K562 (cell line): ENCODE data around the gene NME4.

Experiments
- CTCF ChIP-seq, 3 experiments: IDR thresholded peaks in 2 of 3; conservative IDR thresholded peaks in 1 of 3; 2 replicates each; pipeline ENCODE4 v1.5.1; 2011 to 2012; ENCODE audit warnings: low read length in 3 of 3, mild to moderate bottlenecking in 3 of 3, control low read depth in 2 of 3, improper control_type of control experiment in 1 of 3, inconsistent platforms in 1 of 3, low read depth in 1 of 3, mixed read lengths in 1 of 3, moderate library complexity in 1 of 3; ENCODE audit not compliant: insufficient read depth in 2 of 3
- RB1 ChIP-seq: fragments of 450-650 bp; IDR thresholded peaks from 2 replicates; pipeline ENCODE4 v1.6.1; 2017; ENCODE audit warnings: low read depth, mild to moderate bottlenecking
- RUNX1 ChIP-seq: sonication (generic); IDR thresholded peaks from 2 replicates; pipeline ENCODE4 v1.6.1; 2016; ENCODE audit warnings: antibody characterized with exemption, low read depth
- ZNF224 ChIP-seq: sonication (generic); formaldehyde crosslinking; IDR thresholded peaks from 2 replicates; pipeline ENCODE4 v1.8.0; 2022; ENCODE audit warnings: mild to moderate bottlenecking, missing genetic modification reagents
- ZNF512 ChIP-seq: IDR thresholded peaks from 2 replicates; pipeline ENCODE4 v1.6.1; 2016; ENCODE audit warnings: missing genetic modification characterization, missing compliant biosample characterization

- TF ChIP-seq RUNX1, result no peak
- TF ChIP-seq ZNF224 (CRISPR knock-in tag), result no peak
- no peak for TF ChIP-seq CTCF (IDR thresholded peaks at IDR 0.05 in 2 of 3, conservative IDR thresholded peaks at IDR 0.05 in 1 of 3; ENCODE audit: insufficient read depth in 2 of 3, low read depth in 1 of 3, low read length in 3 of 3)
- no peak for TF ChIP-seq RB1
- no peak for TF ChIP-seq ZNF512 (tag)
Measured at GRCh38 chr16:377419-377951, 19.5 kb upstream of the NME4 start.
